Smooth muscle cell (in vitro differentiated cells): Measurements from ENCODE around the gene NSD2. TPM values are rescaled to one million over a fixed set of nuclear protein-coding genes. Genes with fewer than 3 reads are reported as not detected.

Source experiments
- DNase-seq: peaks from one replicate; lab custom pipeline; 2025; ENCODE audit not compliant: unreplicated experiment; lab: John Stamatoyannopoulos, UW
- H2AFZ ChIP-seq: fragments of 200-600 bp; sonication (generic); 2 replicates; pipeline ENCODE4 v1.6.0; 2016; ENCODE audit warnings: antibody characterized with exemption, low read depth, mild to moderate bottlenecking
- H3F3A ChIP-seq: fragments of 200-600 bp; sonication (generic); 2 replicates; pipeline ENCODE4 v1.6.0; 2017; ENCODE audit warnings: antibody characterized with exemption, low read depth
- H3K27ac ChIP-seq: fragments of 200-600 bp; sonication (generic); 2 replicates; pipeline ENCODE4 v1.5.1; 2016; ENCODE audit warnings: low read depth, mild to moderate bottlenecking
- H3K27me3 ChIP-seq: fragments of 200-600 bp; sonication (generic); 2 replicates; pipeline ENCODE4 v1.6.1; 2016; ENCODE audit warnings: low read depth, mild to moderate bottlenecking
- H3K36me3 ChIP-seq: fragments of 200-600 bp; sonication (generic); 2 replicates; pipeline ENCODE4 v1.5.1; 2016; ENCODE audit warnings: low read depth
- H3K4me1 ChIP-seq: fragments of 200-600 bp; sonication (generic); 2 replicates; pipeline ENCODE4 v1.5.1; 2016; ENCODE audit warnings: low read depth
- H3K4me2 ChIP-seq: fragments of 200-600 bp; sonication (generic); 2 replicates; pipeline ENCODE4 v1.6.0; 2016; ENCODE audit warnings: mild to moderate bottlenecking
- H3K4me3 ChIP-seq: fragments of 200-600 bp; sonication (generic); 2 replicates; pipeline ENCODE4 v1.5.1; 2016; ENCODE audit warnings: mild to moderate bottlenecking
- H3K79me2 ChIP-seq: fragments of 200-600 bp; sonication (generic); 2 replicates; pipeline ENCODE4 v1.6.0; 2016; ENCODE audit warnings: low read depth, mild to moderate bottlenecking
- H3K9ac ChIP-seq: fragments of 200-600 bp; sonication (generic); 2 replicates; pipeline ENCODE4 v1.6.0; 2016; ENCODE audit warnings: low read depth
- H3K9me3 ChIP-seq: fragments of 200-600 bp; sonication (generic); replicated peaks from 2 replicates; pipeline ENCODE4 v1.5.1; 2016; ENCODE audit warnings: low read depth
- H4K20me1 ChIP-seq: fragments of 200-600 bp; sonication (generic); 2 replicates; pipeline ENCODE4 v1.6.0; 2016; ENCODE audit warnings: low read depth
- CTCF ChIP-seq: fragments of 200-600 bp; sonication (generic); IDR thresholded peaks from 2 replicates; pipeline ENCODE4 v1.5.1; 2017; ENCODE audit warnings: borderline replicate concordance, mild to moderate bottlenecking, antibody characterized with exemption; ENCODE audit not compliant: insufficient read depth, poor library complexity, severe bottlenecking
- WGBS: methylation state at CpG from one replicate; pipeline ENCODE4 v1.1.7; 2016; ENCODE audit warnings: low lambda C conversion rate; 5-methylcytosine and 5-hydroxymethylcytosine counted together
- polyA plus RNA-seq: library from polyadenylated mRNA; unstranded; fragments of >200 nt; fragmentation: Nextera tagmentation; extraction: Ambion mirVana; gene quantifications from 2 replicates; pipeline ENCODE4 v1.2.1, GENCODE V29; 2016
- total RNA-seq: library from RNA; depleted of rRNA; stranded (reverse); fragments of >200 nt; gene quantifications from 2 replicates; pipeline ENCODE4 v1.2.3, GENCODE V29; 2014

NSD2 gene
- total RNA-seq: 15.0 and 15.9 TPM in 2 replicates
- 13.0 and 19.9 TPM in 2 replicates for polyA plus RNA-seq

GRCh38 chr4:1870578-1871443 is at the start of gene NSD2:
Gene NSD2, plus strand, starts transcription at chr4:1871393. Its CDS starts 29,262 bp downstream, at chr4:1900655.
- peak within 1 kb of the TSS; percentile 97 for H3K4me2 ChIP-seq
- peak; percentile 86 for DNase-seq
- WGBS: 1% methylated on average over 37 of the region's 155 CpGs
- H3F3A ChIP-seq: peaks cover 4% of the 10 kb centered on the region
- no peak for TF ChIP-seq CTCF
- H2AFZ ChIP-seq: peak within 1 kb of the TSS; percentile 91
- peaks cover 26% of the 10 kb centered on the region for H4K20me1 ChIP-seq
- H3K36me3 ChIP-seq: no peaks in the 10 kb centered on the region
- peaks cover 40% of the 10 kb centered on the region for H3K79me2 ChIP-seq
- no peaks in the 10 kb centered on the region for H3K9me3 ChIP-seq
- H3K27me3 ChIP-seq: no peaks in the 10 kb centered on the region
- peaks cover 16% of the 10 kb centered on the region for H3K4me1 ChIP-seq
- H3K9ac ChIP-seq: peak within 1 kb of the TSS; percentile 60
- peak within 1 kb of the TSS; percentile 92 for H3K4me3 ChIP-seq
- H3K27ac ChIP-seq: peak within 1 kb of the TSS; percentile 80

GRCh38 chr4:1821679-1822567 is 49.3 kb upstream of the NSD2 start:
- Histone ChIP-seq H3K4me1 (no peaks in the 10 kb centered on the region), H3K9me3 (no peaks in the 10 kb centered on the region), H2AFZ (no peak overlapping the region), H4K20me1 (no peaks in the 10 kb centered on the region), H3K4me3 (no peak overlapping the region), H3K4me2 (no peak overlapping the region), H3K79me2 (no peaks in the 10 kb centered on the region), H3K27me3 (no peaks in the 10 kb centered on the region), H3K9ac (no peak overlapping the region), H3K27ac (no peak overlapping the region), H3F3A (no peaks in the 10 kb centered on the region), H3K36me3 (peaks cover 8% of the 10 kb centered on the region)
- no peak for DNase-seq
- TF ChIP-seq CTCF: no peak
- WGBS: 98% methylated on average over 18 of the region's 18 CpGs

GRCh38 chr4:1822568-1823544 is 48.3 kb upstream of the NSD2 start:
- Histone ChIP-seq H3K4me2 (no peak overlapping the region), H3K27ac (no peak overlapping the region)
- WGBS: 96% methylated on average over 37 of the region's 37 CpGs

More at GRCh38 chr4:1822568-1823544, 48.3 kb upstream of the NSD2 start:
- Histone ChIP-seq H2AFZ (no peak overlapping the region), H3K79me2 (no peaks in the 10 kb centered on the region), H3K9ac (no peak overlapping the region), H3K36me3 (peaks cover 6% of the 10 kb centered on the region), H3K27me3 (no peaks in the 10 kb centered on the region), H3K9me3 (no peaks in the 10 kb centered on the region), H3F3A (no peaks in the 10 kb centered on the region), H3K4me3 (no peak overlapping the region), H4K20me1 (no peaks in the 10 kb centered on the region), H3K4me1 (no peaks in the 10 kb centered on the region)
- no peak for TF ChIP-seq CTCF
- no peak for DNase-seq
